B cell (primary cell): ENCODE results near the gene NXNL2. TPM values are rescaled to one million over a fixed set of nuclear protein-coding genes. Genes with fewer than 3 reads are reported as not detected.

Experiments
- ATAC-seq: fragments of 200-7000 bp; cut with Tn5 transposase; one replicate; pipeline ENCODE4 v1.10.0; 2021; ENCODE audit warnings: low read depth, mild to moderate bottlenecking, moderate number of reproducible peaks, moderate library complexity
- CTCF ChIA-PET: fragments of 350-600 bp; sonication (Branson Sonifier 250); formaldehyde crosslinking; loops from one replicate; lab custom pipeline; 2021; ENCODE audit warnings: antibody characterized with exemption, inconsistent platforms; lab: Charles Lee
- POLR2A ChIA-PET: fragments of 350-600 bp; sonication (Branson Sonifier 250); formaldehyde crosslinking; loops from one replicate; lab custom pipeline; 2021; ENCODE audit warnings: antibody characterized with exemption; lab: Charles Lee
- DNase-seq: peaks from one replicate; pipeline ENCODE4 v3.0.0; 2013
- H2AFZ ChIP-seq: 2 replicates; pipeline ENCODE4 v1.6.1; 2012; ENCODE audit warnings: mild to moderate bottlenecking, low read depth, low read length; ENCODE audit not compliant: insufficient read depth, poor library complexity, severe bottlenecking
- H3K27ac ChIP-seq, 2 donors: 1 replicate in 1 of 2; 2 replicates in 1 of 2; pipeline ENCODE4 v1.5.1; 2012 to 2013; ENCODE audit warnings: low read length in 2 of 2, mild to moderate bottlenecking in 2 of 2, moderate library complexity in 1 of 2
- H3K27me3 ChIP-seq, 4 experiments: fragments of 200-600 bp in 1 of 4; sonication (generic) in 1 of 4; replicated peaks in 1 of 4; 1 replicate in 2 of 4; 2 replicates in 2 of 4; pipeline versions ENCODE4 v1.6.1 to v1.7.0; 2013 to 2016; ENCODE audit warnings: low read length in 3 of 4, mild to moderate bottlenecking in 2 of 4, mixed read lengths in 1 of 4, moderate library complexity in 1 of 4; ENCODE audit not compliant: insufficient read depth in 4 of 4, control insufficient read depth in 3 of 4; ENCODE audit errors: control extremely low read depth in 1 of 4
- H3K36me3 ChIP-seq, 2 experiments: replicated peaks in 1 of 2; 1 replicate in 1 of 2; 2 replicates in 1 of 2; pipeline versions ENCODE4 v1.6.1 to v1.7.1; 2013; ENCODE audit warnings: low read length in 1 of 2; ENCODE audit not compliant: insufficient read depth in 2 of 2, control insufficient read depth in 1 of 2; ENCODE audit errors: control extremely low read depth in 1 of 2, extremely low read depth in 1 of 2
- H3K4me1 ChIP-seq, 2 donors: fragments of 200-600 bp in 1 of 2; sonication (generic) in 1 of 2; 1 replicate in 1 of 2; 2 replicates in 1 of 2; pipeline versions ENCODE4 v1.5.1 to v1.6.1; 2013 to 2017; ENCODE audit warnings: low read length in 2 of 2; ENCODE audit not compliant: control insufficient read depth in 2 of 2, insufficient read depth in 2 of 2
- H3K4me2 ChIP-seq: replicated peaks from 2 replicates; pipeline ENCODE3; 2012; ENCODE audit warnings: mild to moderate bottlenecking, low read depth, low read length; ENCODE audit not compliant: poor library complexity, severe bottlenecking
- H3K4me3 ChIP-seq, 5 experiments: fragments of 200-600 bp in 1 of 5; sonication (generic) in 1 of 5; 1 replicate in 3 of 5; 2 replicates in 2 of 5; pipeline versions ENCODE4 v1.5.1 to v1.7.0; 2011 to 2016; ENCODE audit warnings: low read length in 4 of 5, mild to moderate bottlenecking in 4 of 5, low read depth in 2 of 5, control low read depth in 1 of 5, moderate library complexity in 1 of 5; ENCODE audit not compliant: insufficient read depth in 1 of 5; ENCODE audit errors: control extremely low read depth in 1 of 5, extremely low read depth in 1 of 5
- H3K79me2 ChIP-seq: fragments of 200-600 bp; sonication (generic); one replicate; pipeline ENCODE4 v1.6.0; 2016; ENCODE audit warnings: low read length; ENCODE audit not compliant: control insufficient read depth, insufficient read depth
- H3K9ac ChIP-seq: fragments of 200-600 bp; sonication (generic); 2 replicates; pipeline ENCODE4 v1.6.1; 2017; ENCODE audit warnings: mild to moderate bottlenecking, low read length, moderate library complexity
- H3K9me3 ChIP-seq, 3 donors: one replicate each; pipeline versions ENCODE4 v1.6.1 to v1.7.1; 2013; ENCODE audit warnings: low read length in 2 of 3; ENCODE audit not compliant: control insufficient read depth in 2 of 3, insufficient read depth in 1 of 3; ENCODE audit errors: control extremely low read depth in 1 of 3
- H4K20me1 ChIP-seq: 2 replicates; pipeline ENCODE4 v1.6.0; 2012; ENCODE audit warnings: mild to moderate bottlenecking, low read length; ENCODE audit not compliant: insufficient read depth, control insufficient read depth, poor library complexity, severe bottlenecking
- H3K27ac Mint-ChIP-seq: one replicate; pipeline ENCODE4 v1.8.0; 2021; ENCODE audit warnings: mixed read lengths
- H3K27me3 Mint-ChIP-seq: one replicate; pipeline ENCODE4 v1.8.0; 2021; ENCODE audit warnings: mixed read lengths
- H3K4me1 Mint-ChIP-seq: one replicate; pipeline ENCODE4 v1.8.0; 2021; ENCODE audit warnings: mixed read lengths
- H3K4me3 Mint-ChIP-seq: one replicate; pipeline ENCODE4 v1.8.0; 2021; ENCODE audit warnings: mixed read lengths
- H3K9me3 Mint-ChIP-seq: one replicate; pipeline ENCODE4 v1.8.0; 2022; ENCODE audit warnings: mixed read lengths; ENCODE audit not compliant: insufficient read depth
- EZH2 ChIP-seq: IDR thresholded peaks from 2 replicates; pipeline ENCODE4 v1.6.1; 2012; ENCODE audit warnings: borderline replicate concordance, low read depth, mild to moderate bottlenecking, moderate library complexity, low read length; ENCODE audit not compliant: insufficient read depth, poor library complexity, severe bottlenecking
- WGBS: methylation state at CpG from one replicate; pipeline ENCODE4 v1.1.5; 2013; ENCODE audit warnings: missing lambda C conversion rate; ENCODE audit not compliant: insufficient coverage; 5-methylcytosine and 5-hydroxymethylcytosine counted together
- intact Hi-C: fragments of 100-400 bp; cut with micrococcal nuclease; formaldehyde crosslinking; loops from one replicate; pipeline ENCODE4 v1.10.0; 2022
- polyA plus RNA-seq: library from polyadenylated mRNA; depleted of rRNA; stranded (reverse); fragments of >200 nt; gene quantifications from 2 replicates; pipeline ENCODE4 v1.2.3, GENCODE V29; 2012
- total RNA-seq, 2 donors: library from RNA; stranded (reverse); fragments of 120-200 nt in 1 of 2; gene quantifications; 1 replicate in 1 of 2; 2 replicates in 1 of 2; pipeline versions ENCODE4 v1.2.3 to v1.2.4, GENCODE V29; 2013 to 2022
- TF ChIP-seq, protein P1 (sequence below): fragments of 200-600 bp; IDR thresholded peaks from one replicate; pipeline ENCODE4 v1.8.0; 2022; ENCODE audit warnings: antibody characterized with exemption, mild to moderate bottlenecking

The NXNL2 gene
- total and polyA plus RNA-seq, 2 donors (not counting 1 experiment from before 2014, with no cell fraction given) = not detected

DNA sequence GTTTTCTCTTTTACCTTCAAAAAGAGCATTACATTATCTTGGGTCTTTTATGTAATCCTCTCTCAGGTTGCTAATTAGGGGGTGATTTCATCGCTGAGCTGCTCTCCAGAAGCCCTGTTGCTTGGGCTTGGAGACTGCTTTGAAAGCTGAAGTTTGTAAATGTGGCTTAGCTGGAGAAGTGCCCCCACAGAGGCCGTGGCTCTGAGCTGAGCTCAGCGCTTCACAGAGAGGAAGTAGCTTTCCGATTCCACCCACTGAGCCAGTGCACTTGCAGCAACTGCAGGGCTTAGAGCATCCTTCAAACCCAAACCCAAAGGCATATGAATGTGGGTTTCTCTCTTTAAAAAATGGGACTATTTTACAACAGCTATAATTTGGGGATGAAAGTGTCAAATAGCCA is 13.7 kb upstream of the NXNL2 start:
- H3K9me3 Mint-ChIP-seq = peaks cover 2% of the 10 kb centered on the region
- Histone ChIP-seq H3K9ac (no peak overlapping the region), H3K4me1 (no peaks in the 10 kb centered on the region), H3K27ac (no peak overlapping the region), H3K79me2 (no peaks in the 10 kb centered on the region), H3K4me3 (no peak overlapping the region), H3K36me3 (no peaks in the 10 kb centered on the region), H3K9me3 (peaks cover 0 to 4% (median 0%) of the 10 kb centered on the region in 3 donors), H3K4me2 (no peak overlapping the region), H2AFZ (no peak overlapping the region), H4K20me1 (no peaks in the 10 kb centered on the region), H3K27me3 (no peaks in the 10 kb centered on the region)
- DNase-seq = no peak
- POLR2A ChIA-PET = no interaction called here
- H3K4me1 Mint-ChIP-seq = no peaks in the 10 kb centered on the region
- H3K27me3 Mint-ChIP-seq = peaks cover 13% of the 10 kb centered on the region
- intact Hi-C loops = no loop called here
- H3K4me3 Mint-ChIP-seq = no peak overlapping the region
- no peak for ATAC-seq
- CTCF ChIA-PET = no interaction called here
- TF ChIP-seq EZH2 = no peak
- TF ChIP-seq, protein P1, sequence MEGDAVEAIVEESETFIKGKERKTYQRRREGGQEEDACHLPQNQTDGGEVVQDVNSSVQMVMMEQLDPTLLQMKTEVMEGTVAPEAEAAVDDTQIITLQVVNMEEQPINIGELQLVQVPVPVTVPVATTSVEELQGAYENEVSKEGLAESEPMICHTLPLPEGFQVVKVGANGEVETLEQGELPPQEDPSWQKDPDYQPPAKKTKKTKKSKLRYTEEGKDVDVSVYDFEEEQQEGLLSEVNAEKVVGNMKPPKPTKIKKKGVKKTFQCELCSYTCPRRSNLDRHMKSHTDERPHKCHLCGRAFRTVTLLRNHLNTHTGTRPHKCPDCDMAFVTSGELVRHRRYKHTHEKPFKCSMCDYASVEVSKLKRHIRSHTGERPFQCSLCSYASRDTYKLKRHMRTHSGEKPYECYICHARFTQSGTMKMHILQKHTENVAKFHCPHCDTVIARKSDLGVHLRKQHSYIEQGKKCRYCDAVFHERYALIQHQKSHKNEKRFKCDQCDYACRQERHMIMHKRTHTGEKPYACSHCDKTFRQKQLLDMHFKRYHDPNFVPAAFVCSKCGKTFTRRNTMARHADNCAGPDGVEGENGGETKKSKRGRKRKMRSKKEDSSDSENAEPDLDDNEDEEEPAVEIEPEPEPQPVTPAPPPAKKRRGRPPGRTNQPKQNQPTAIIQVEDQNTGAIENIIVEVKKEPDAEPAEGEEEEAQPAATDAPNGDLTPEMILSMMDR = no peak
- 10% methylated on average over 2 of the region's 4 CpGs for WGBS
- H3K27ac Mint-ChIP-seq = no peak overlapping the region

DNA sequence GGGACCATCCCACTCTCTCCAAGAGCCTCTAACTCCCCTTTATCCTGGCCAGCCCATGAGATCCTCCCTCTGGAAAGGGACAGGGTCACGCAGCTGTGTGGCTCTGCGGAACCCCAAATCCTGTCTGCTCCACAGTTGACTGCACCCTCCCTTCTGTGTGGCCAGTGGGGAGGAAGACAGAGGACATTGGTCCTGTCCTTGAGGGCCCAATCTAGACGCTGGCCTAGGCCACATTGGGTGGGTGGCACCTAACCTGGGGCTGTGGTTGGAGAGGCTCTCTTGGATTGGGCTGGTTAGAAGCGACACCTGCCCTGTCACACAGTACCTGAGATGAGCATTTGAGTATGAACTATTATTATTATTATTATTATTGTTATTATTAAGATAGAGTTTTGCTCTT is 12.6 kb upstream of the NXNL2 start:
- H3K27me3 Mint-ChIP-seq = peaks cover 16% of the 10 kb centered on the region
- no peak overlapping the region for H3K9ac ChIP-seq
- H3K4me3 ChIP-seq = no peak overlapping the region
- CTCF ChIA-PET = no interaction called here
- H3K4me2 ChIP-seq = no peak overlapping the region
- ATAC-seq = no peak
- H3K36me3 ChIP-seq = no peaks in the 10 kb centered on the region
- WGBS = 100% methylated on average over 2 of the region's 4 CpGs
- H3K9me3 Mint-ChIP-seq = peaks cover 2% of the 10 kb centered on the region
- H3K79me2 ChIP-seq = no peaks in the 10 kb centered on the region
- H3K4me1 Mint-ChIP-seq = no peaks in the 10 kb centered on the region
- no peak overlapping the region for H3K4me3 Mint-ChIP-seq
- H3K4me1 ChIP-seq = no peaks in the 10 kb centered on the region
- no peak overlapping the region for H2AFZ ChIP-seq
- TF ChIP-seq, protein P1 = no peak
- TF ChIP-seq EZH2 = no peak
- DNase-seq = no peak
- peaks cover 0 to 2% (median 0%) of the 10 kb centered on the region in 4 experiments for H3K27me3 ChIP-seq
- H3K27ac Mint-ChIP-seq = no peak overlapping the region
- intact Hi-C loops = no loop called here
- no peak overlapping the region for H3K27ac ChIP-seq
- POLR2A ChIA-PET = no interaction called here
- no peaks in the 10 kb centered on the region for H4K20me1 ChIP-seq
- peaks cover 0 to 4% (median 0%) of the 10 kb centered on the region in 3 donors for H3K9me3 ChIP-seq
